Measurements from ENCODE around the gene CPLX3.

CPLX3 gene

DNA sequence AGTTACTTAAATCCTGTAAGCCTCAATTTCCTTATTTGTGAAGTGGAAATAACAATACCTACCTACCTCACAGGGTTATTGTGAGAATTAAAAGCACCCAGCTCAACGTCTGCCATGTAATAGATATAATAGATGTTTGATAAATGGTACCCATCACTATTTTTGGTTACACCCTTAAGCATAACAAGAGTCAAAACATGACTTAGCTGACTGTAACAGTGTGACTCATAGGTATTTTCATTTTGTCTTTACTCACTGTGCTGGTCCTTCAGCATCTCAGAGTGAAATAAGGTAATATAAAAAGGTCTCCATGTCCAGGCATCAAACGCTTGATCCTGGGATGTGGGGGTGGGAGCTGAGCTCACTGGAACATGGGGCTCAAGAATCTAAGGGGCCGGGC is 3.1 kb downstream of the CPLX3 start:
- no peak for DNase-seq (ENCODE audit: low read depth)

DNA sequence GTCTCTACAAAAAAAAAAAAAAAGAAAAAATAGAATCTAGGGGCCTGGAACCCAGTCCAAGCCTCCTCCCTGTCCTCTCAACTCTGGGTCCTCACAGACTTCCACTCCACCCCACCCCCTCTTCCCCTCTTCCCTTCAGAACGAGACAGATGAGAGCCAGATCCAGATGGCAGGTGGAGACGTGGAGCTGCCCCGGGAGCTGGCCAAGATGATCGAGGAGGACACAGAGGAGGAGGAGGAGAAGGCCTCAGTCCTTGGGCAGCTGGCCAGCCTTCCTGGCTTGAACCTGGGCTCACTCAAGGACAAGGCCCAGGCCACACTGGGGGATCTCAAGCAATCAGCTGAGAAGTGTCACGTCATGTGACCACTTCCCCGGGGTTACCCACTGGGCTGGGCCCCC is 3.6 kb downstream of the CPLX3 start:
- no peak for DNase-seq (ENCODE audit: low read depth)

DNA sequence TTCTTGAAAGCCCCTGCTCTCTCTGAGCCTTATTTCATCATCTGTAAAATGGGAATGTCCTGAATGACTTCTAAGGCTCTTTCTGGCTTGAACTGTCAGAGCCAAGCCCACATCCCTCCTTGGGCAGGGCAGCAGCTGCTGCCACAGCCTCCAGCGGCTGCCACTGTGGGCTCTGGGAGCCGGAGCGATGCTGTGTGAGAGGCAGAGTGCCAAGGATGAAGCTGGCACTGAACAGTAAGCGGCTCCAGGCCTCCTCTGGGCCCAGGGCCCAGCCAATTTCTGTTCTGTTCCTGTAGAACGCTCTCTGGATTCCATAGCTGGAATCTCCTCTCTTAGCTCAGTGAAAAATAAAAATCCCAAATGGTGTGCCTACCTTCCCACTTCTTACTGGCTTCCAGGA is 4.4 kb downstream of the CPLX3 start:
- no peak for DNase-seq (ENCODE audit: low read depth)

- DNase-seq (ENCODE audit: low read depth): no peak
Measured at GRCh38 chr15:74831813-74832495, 5.5 kb downstream of the CPLX3 start.

DNA sequence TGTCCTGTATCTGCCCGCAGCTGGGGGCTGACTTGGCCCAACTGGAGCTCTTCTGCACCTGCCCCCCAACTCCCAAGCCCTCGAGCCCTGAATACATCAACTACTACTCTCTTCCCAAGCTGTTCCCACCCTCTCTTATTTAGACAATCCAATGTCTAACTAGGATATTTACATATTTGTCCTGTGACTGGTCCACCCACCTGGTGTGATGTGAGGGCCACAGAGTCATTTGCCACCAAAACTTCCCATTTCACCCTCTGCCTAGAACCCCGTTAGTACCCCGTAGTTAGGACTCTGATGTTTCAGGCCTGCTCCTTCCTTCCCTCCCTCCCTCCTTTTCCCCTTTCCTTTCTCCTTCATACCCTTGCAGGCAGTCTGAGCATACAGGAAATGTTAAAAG is 6.4 kb downstream of the CPLX3 start:
- DNase-seq (ENCODE audit: low read depth): no peak

DNA sequence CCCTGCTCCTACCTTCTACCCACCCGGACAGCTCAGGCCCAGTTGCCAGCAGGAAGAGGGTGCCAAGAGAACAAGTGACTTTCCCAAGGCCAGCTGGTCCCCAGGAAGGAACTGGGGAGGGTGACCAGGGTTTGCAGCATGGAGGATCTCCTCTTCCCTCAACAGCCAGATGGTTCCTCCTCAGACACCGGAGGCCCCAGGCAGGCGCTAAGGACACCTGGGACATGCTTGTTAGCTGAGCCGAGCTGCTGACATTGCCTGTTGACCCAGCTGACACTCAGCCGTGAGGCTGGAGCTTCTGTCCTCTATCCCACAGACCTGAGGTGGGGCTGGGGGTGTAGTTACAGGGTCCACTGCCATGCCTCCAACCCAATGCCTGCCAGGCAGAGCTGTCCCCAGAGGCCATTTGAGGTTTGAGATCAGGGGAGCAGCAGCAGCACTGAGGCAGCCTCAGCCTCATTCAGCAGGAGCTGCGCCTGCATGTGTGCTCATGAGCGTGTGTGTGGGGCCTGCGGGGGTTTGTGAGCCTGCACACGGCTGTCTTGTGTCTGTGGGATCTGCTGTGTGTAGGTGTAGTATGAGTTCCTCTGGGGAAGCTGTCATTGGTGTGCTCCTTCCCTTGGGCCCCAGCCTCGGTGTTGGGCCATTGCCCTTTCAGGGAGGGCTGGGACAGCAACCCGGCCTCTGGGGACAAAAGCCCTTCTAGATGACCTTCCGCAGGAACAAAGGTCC is 7.1 kb downstream of the CPLX3 start:
- DNase-seq (ENCODE audit: low read depth): no peak

- DNase-seq (ENCODE audit: low read depth): peak; percentile 33
Measured at GRCh38 chr15:74835312-74835823, 8.9 kb downstream of the CPLX3 start.

GRCh38 chr15:74836846-74837245 is 10.4 kb downstream of the CPLX3 start:
- no peak for DNase-seq (ENCODE audit: low read depth)

DNA sequence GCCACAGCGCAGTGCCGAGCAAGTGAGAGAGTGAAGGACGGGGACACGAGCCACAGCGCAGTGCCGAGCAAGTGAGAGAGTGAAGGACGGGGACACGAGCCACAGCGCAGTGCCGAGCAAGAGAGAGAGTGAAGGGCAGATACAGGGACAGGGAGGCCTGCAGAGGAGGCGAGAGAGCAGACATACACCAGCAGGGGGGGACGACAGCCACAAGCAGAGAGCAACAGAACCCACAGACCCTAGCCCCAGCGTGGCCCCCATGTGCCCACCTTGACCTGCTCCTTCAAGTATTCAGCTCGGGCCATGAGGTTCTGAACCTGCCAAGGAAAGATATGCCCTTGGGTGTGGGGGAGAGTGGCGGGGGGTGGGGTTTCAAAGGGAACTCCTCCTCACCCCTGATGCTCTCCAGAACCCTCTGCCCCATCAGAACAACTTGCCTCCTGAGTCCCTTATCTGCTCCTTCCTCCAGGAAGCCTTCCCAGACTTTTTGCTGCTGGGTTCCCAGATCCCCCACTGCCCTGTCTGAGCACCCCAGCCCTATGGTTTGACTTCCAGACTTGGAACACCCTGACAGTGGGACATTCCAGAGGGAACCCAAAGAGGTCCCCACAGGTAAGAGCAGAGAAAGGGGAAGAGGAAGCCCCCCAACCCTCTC is 11.2 kb downstream of the CPLX3 start:
- DNase-seq (ENCODE audit: low read depth): no peak

DNA sequence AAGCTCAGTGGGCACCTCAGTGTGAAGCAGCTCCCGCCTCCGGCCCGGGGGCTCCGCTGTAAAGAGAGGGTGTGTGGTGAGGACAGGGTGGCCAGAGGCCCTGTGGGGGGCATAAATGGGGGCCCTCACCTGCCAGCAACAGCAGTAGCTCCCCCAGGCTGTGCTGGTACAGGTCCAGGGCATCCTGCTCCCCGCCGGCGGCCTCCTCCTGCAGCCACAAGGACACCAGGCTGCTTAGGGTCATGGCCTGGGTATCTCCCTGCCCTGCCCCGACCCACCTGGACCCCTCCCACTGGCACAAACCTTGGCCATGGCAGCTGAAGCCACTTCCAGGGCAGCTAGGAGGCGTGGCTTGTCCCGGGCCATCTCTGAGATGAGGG is 11.7 kb downstream of the CPLX3 start:
- no peak for DNase-seq (ENCODE audit: low read depth)

DNA sequence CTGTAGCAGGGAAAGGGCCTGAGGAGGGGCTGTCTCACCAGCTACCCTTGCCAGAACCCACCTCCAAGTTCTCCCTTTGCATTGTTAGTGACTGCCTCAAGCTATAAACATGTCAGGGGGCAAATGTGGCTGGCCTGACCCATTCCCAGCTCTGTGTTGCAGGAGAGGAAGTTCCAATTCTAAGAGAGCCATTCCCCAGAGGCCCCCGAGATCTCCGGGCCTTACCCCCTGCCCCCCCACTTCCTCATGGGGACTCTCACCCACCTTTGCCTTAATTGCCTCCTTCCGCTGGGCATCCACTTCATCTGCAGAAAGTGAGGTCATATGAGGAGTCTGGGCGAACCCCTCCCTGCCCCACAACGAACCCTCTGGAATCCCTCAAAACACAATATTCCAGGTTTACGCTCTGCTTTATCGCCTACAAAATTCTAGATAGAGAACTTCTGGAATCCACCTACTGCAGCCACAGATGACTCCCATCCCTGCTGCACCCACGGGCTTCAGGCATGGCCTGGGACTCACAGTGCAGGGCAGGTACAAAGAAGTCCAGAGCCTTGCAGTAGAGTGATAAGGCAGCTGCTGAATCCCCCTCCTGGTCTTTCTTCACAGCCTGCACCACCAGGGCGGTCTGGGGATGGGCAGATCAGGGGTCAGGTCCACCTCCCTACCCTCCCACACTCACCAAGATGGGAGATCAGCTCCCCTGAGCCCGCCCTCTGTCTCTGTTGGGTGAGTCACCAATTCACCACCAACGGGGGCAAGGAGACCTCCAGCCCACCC is 12.5 kb downstream of the CPLX3 start:
- no peak for DNase-seq (ENCODE audit: low read depth)

DNA sequence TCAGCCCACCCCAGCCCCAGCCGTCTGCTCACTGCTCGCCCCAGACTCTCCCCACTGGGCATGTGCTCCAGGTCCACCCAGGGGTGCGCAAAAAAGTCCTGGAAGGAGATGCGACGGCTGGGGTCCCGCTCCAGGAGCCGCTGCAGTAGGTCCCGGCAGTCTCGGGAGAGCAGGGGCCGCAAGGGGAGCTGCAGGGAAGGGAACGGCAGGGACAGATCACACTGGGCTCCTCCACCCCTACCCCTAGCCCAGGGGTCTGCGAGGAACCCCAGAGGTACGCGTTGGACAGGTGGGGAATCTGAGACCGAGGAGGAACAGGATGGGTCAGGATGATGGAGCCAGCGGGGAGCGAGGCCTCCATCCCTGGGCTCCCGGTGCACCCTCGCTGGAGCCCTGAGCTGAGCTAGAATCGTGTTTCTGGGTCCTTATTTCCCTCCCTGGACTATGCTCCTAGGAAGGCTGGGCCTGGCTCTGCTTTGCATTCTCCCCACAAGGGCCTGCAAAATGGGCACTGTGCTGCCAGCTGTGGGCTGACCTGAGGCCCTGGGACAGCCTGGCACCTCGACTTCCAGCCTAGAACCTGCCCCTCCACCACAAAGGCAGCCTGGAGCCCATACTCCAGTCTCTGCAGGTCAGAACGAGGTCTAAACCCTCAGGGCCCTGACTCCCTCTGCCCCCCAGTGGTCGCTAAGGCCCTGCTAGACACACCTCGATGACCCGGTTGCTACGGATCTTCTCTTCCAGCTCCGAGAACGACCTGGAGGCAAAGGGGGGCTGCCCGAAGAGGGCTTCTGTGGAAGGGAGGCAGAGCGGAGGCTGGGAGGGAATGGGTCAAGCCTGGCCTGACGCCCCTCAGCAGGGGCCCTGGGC is 13.3 kb downstream of the CPLX3 start:
- DNase-seq (ENCODE audit: low read depth): no peak

DNA sequence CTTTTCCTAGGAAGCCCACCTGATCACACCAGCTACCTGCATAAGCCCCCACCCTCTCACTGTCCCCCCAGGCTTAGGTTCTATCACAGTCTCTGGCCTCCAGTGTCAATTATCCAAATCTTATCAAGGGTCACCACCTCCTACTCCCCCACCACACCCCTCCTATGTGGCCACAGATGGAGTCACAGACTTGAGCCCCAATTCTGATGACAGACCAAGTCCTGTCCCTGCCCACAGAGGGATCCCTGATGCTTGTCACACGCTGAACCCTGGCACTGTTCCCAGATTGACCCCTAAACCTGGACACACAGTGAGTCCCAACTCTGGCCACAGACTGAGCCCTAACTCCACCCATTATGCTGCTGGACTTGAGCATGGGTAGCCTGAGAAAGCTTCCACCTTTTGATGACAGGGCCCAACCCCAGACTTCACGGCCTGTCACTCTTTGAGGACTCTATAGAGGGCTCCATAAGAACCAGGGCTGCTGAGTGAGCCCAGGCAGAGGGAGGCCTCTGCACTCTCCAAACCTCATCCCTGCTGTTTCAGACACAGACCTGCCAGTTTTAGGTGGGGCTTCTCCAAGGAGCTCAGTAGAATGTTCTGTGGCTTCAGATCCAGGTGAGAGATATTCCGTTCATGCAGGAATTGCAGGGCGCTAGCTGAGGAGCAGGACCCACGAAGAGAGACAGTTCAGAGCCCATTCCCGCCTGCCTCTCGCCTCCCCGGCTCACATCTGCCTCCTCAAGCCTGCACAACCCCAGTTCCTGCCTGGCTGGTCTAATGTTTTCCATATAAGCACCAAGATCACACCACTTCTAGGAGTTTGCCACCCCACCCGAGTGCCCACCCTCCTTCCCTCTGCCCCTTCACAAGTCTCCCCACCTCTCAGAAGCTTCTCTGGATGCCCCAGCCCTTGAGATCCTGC is 14.7 kb downstream of the CPLX3 start:
- no peak for DNase-seq (ENCODE audit: low read depth)

- DNase-seq (ENCODE audit: low read depth): no peak
Measured at GRCh38 chr15:74841891-74842373, 15.5 kb downstream of the CPLX3 start.

DNA sequence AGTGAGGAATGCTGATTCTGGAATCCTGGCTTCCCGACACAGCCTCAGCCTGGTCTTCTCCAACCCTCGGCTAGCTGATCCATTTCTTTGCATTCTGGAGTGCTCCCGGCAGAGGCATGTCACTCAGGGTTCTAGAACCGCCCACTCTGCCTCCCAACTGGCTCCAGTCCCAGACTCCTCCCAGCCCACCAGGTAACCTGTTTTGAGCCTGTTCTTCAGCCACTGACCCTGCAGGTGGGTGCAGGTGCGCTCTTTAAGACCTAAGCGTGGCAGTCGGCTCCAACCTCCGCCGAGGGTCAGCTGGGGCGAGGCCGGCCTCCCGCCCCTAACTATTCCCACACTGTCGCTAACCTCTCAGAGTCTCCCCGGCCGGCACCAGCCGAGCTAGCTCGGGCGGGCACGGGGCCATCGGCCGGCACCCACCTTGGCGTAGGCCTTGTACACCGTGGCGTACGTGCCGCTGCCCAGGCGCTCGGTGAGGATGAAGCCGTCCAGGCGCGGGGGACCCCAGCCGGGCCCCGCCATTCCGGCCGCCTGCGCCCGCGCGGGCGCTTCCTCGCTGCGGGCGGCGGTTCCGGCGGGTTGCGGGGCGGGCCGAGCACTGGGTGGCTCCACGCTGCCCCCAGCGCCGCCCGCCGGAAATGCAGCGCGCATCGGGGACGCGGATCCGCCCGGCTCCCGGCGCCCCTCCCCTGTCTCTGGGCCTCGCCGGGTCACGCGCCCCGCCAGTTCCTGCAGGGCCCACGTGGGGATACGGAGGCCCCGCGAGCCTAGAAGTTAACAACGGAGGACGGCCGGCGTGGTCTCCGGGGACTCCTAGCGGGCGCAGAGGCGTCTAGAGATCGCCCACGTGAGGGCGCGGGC is 16.4 kb downstream of the CPLX3 start, which contains the start of gene ULK3:
ULK3 (minus strand) TSS at position 576 of the 864 bp plus-strand sequence; CDS start at position 525, 51 bp downstream.
- peak; percentile 82 for DNase-seq (ENCODE audit: low read depth)

DNA sequence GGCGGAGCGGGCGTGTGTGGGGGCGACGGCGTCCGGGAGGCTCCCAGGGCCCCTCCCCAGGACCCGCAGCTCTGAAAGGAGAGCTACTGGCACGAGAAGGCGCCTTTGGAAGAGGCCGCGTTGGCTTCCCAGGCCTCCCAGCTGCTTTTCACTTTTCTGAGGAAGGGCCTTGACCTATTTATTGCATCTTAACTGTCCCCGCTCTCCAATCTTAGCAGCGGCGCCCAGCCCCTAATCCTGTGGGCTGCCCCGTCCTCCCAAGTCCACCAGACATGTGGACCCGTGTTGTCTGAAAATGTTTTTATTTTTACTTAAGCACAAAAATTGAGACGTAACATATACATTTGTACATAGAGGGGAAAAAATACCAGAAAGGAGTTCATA is 17.0 kb downstream of the CPLX3 start:
- no peak for DNase-seq (ENCODE audit: low read depth)

GRCh38 chr15:74843891-74844299 is 17.5 kb downstream of the CPLX3 start:
- DNase-seq (ENCODE audit: low read depth): no peak

DNA sequence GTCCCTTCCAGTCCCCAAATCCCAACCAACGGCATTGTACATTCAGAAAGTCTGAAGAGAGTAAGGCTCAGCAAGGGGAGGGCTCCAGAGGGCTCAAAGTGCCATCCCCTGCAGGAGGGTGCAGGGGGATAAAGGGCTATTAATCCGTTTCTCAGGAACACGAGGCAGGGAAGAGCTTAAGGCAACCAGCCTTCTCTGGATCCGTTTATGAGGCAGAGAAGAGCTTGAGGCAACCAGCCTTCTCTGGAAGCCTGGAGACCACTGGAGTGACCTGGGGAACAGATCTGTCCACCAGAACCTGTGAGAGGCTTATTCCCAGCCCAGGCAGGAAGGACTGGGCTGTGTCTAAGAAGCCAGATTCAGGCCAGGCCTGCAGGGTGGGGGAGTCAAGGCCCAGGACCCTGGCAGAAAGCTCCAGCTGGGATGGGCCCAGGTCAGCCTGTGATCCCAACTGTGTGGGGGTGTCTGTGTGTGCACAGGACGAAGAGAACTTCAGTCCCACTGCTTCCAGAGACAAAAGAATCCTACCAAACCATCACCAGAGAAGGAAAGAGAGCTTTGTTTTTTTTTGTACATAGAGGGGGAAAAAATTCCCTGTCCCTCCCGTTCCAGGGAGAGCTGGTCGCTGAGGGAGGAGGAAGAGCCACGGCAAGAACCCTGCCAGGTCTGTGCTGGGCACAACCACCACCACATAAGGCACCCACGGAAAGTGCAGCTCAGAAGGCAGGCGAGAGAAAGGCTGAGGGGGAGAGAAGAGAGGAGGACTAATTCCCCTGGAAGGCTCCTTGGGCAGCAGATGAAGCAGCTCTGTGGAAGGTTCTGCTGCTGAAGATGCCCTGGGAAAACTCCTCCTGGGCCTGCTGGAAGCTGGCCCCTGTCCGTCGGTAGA is 18.1 kb downstream of the CPLX3 start:
- no peak for DNase-seq (ENCODE audit: low read depth)

Data from amniotic epithelial cell (primary cell).